Liver (tissue), 9 donors: ENCODE data around the gene RAD51. TPM values are rescaled to one million over a fixed set of nuclear protein-coding genes. Genes with fewer than 3 reads are reported as not detected.

ENCODE experiments used
- DNase-seq: peaks from one replicate; pipeline ENCODE4 v3.0.0-alpha.2; 2017; ENCODE audit warnings: low spot score
- H3K27ac ChIP-seq, 2 donors: one replicate each; pipeline ENCODE4 v1.7.0; 2013; ENCODE audit warnings: inconsistent platforms in 2 of 2, low read length in 2 of 2, control low read depth in 1 of 2, low read depth in 1 of 2, mild to moderate bottlenecking in 1 of 2
- H3K27me3 ChIP-seq, 4 donors: one replicate each; pipeline versions ENCODE4 v1.6.1 to v1.7.0; 2013; ENCODE audit warnings: low read length in 3 of 4, inconsistent platforms in 1 of 4, mild to moderate bottlenecking in 1 of 4, moderate library complexity in 1 of 4; ENCODE audit not compliant: control insufficient read depth in 4 of 4, insufficient read depth in 4 of 4
- H3K36me3 ChIP-seq, 4 donors: one replicate each; pipeline versions ENCODE4 v1.6.1 to v1.7.0; 2013; ENCODE audit warnings: low read length in 3 of 4, mild to moderate bottlenecking in 3 of 4, low read depth in 1 of 4, moderate library complexity in 1 of 4; ENCODE audit not compliant: control insufficient read depth in 4 of 4, insufficient read depth in 3 of 4
- H3K4me1 ChIP-seq, 4 donors: one replicate each; pipeline versions ENCODE4 v1.6.1 to v1.7.0; 2013; ENCODE audit warnings: low read length in 3 of 4, mild to moderate bottlenecking in 3 of 4, moderate library complexity in 1 of 4; ENCODE audit not compliant: control insufficient read depth in 4 of 4, insufficient read depth in 4 of 4
- H3K4me3 ChIP-seq, 3 donors: one replicate each; pipeline versions ENCODE4 v1.6.1 to v1.7.0; 2013; ENCODE audit warnings: low read length in 3 of 3, control low read depth in 1 of 3, low read depth in 1 of 3, mild to moderate bottlenecking in 1 of 3
- H3K9ac ChIP-seq, 2 donors: one replicate each; pipeline ENCODE4 v1.7.0; 2013; ENCODE audit warnings: low read length in 2 of 2, mild to moderate bottlenecking in 2 of 2, moderate library complexity in 2 of 2, control low read depth in 1 of 2, low read depth in 1 of 2
- H3K9me3 ChIP-seq, 4 donors: one replicate each; pipeline versions ENCODE4 v1.6.1 to v1.7.0; 2013; ENCODE audit warnings: low read length in 3 of 4; ENCODE audit not compliant: control insufficient read depth in 4 of 4
- CTCF ChIP-seq: fragments of 150-350 bp; IDR thresholded peaks from 2 replicates; pipeline ENCODE4 v1.5.1; 2017; ENCODE audit warnings: improper control_type of control experiment, low read depth, low read length; ENCODE audit not compliant: missing input control
- EGR1 ChIP-seq, 2 donors: IDR thresholded peaks; 2 replicates each; pipeline ENCODE4 v1.6.1; 2016 to 2018; ENCODE audit warnings: antibody characterized with exemption in 2 of 2, low read depth in 2 of 2
- FOXA1 ChIP-seq: IDR thresholded peaks from 2 replicates; pipeline ENCODE4 v1.6.1; 2016; ENCODE audit warnings: antibody characterized with exemption
- FOXA2 ChIP-seq: IDR thresholded peaks from 2 replicates; pipeline ENCODE4 v1.6.1; 2016; ENCODE audit warnings: antibody characterized with exemption
- GABPA ChIP-seq, 2 donors: IDR thresholded peaks in 1 of 2; conservative IDR thresholded peaks in 1 of 2; 2 replicates each; pipeline ENCODE4 v1.6.1; 2016; ENCODE audit warnings: antibody characterized with exemption in 2 of 2, mild to moderate bottlenecking in 1 of 2, moderate library complexity in 1 of 2
- HNF4A ChIP-seq, 2 donors: conservative IDR thresholded peaks; 2 replicates each; pipeline ENCODE4 v1.6.1; 2016; ENCODE audit warnings: antibody characterized with exemption in 2 of 2, mild to moderate bottlenecking in 2 of 2
- HNF4G ChIP-seq: IDR thresholded peaks from 2 replicates; pipeline ENCODE4 v1.6.1; 2016; ENCODE audit warnings: antibody characterized with exemption
- JUND ChIP-seq, 2 donors: IDR thresholded peaks; 2 replicates each; pipeline ENCODE4 v1.6.1; 2016; ENCODE audit warnings: antibody characterized with exemption in 2 of 2
- NR2F2 ChIP-seq: IDR thresholded peaks from 2 replicates; pipeline ENCODE4 v1.6.1; 2016; ENCODE audit warnings: antibody characterized with exemption
- RAD21 ChIP-seq, 2 donors: IDR thresholded peaks; 2 replicates each; pipeline ENCODE4 v1.6.1; 2016; ENCODE audit warnings: antibody characterized with exemption in 2 of 2, mild to moderate bottlenecking in 2 of 2
- REST ChIP-seq: IDR thresholded peaks from 2 replicates; pipeline ENCODE4 v1.6.1; 2016; ENCODE audit warnings: antibody characterized with exemption, mild to moderate bottlenecking
- SP1 ChIP-seq: IDR thresholded peaks from 2 replicates; pipeline ENCODE4 v1.6.1; 2018; ENCODE audit warnings: antibody characterized with exemption, mild to moderate bottlenecking
- TAF1 ChIP-seq: conservative IDR thresholded peaks from 2 replicates; pipeline ENCODE4 v1.6.1; 2016; ENCODE audit warnings: antibody characterized with exemption, mild to moderate bottlenecking
- ZBTB33 ChIP-seq: IDR thresholded peaks from 2 replicates; pipeline ENCODE4 v1.6.1; 2016; ENCODE audit warnings: antibody characterized with exemption
- WGBS: extraction: QIAGEN DNeasy Blood & Tissue Kit; methylation state at CpG from one replicate; pipeline ENCODE4 v1.1.7; 2013; 5-methylcytosine and 5-hydroxymethylcytosine counted together
- polyA plus RNA-seq, 2 donors: library from polyadenylated mRNA; stranded (reverse) in 1 of 2; unstranded in 1 of 2; fragments of 200-250 nt in 1 of 2; fragments of >200 nt in 1 of 2; fragmentation: Nextera tagmentation in 1 of 2; extraction: Ambion mirVana in 1 of 2; gene quantifications; one replicate each; pipeline versions ENCODE4 v1.2.1 to v1.2.3, GENCODE V29; 2013 to 2015
- total RNA-seq, 2 donors: library from RNA; depleted of rRNA; stranded (reverse); fragments of >200 nt; gene quantifications; one replicate each; pipeline ENCODE4 v1.2.3, GENCODE V29; 2014
- TF ChIP-seq, protein P1 (sequence below): IDR thresholded peaks from 2 replicates; pipeline ENCODE4 v1.6.1; 2016; ENCODE audit warnings: antibody characterized with exemption
- donor health status: healthy.
- donor health status: healthy.
- donor health status: healthy.
- donor health status: healthy.
- donor health status: healthy.

RAD51 gene
- total and polyA plus RNA-seq, 4 donors, result 0.25 to 11.3 (median 0.69) TPM

DNA sequence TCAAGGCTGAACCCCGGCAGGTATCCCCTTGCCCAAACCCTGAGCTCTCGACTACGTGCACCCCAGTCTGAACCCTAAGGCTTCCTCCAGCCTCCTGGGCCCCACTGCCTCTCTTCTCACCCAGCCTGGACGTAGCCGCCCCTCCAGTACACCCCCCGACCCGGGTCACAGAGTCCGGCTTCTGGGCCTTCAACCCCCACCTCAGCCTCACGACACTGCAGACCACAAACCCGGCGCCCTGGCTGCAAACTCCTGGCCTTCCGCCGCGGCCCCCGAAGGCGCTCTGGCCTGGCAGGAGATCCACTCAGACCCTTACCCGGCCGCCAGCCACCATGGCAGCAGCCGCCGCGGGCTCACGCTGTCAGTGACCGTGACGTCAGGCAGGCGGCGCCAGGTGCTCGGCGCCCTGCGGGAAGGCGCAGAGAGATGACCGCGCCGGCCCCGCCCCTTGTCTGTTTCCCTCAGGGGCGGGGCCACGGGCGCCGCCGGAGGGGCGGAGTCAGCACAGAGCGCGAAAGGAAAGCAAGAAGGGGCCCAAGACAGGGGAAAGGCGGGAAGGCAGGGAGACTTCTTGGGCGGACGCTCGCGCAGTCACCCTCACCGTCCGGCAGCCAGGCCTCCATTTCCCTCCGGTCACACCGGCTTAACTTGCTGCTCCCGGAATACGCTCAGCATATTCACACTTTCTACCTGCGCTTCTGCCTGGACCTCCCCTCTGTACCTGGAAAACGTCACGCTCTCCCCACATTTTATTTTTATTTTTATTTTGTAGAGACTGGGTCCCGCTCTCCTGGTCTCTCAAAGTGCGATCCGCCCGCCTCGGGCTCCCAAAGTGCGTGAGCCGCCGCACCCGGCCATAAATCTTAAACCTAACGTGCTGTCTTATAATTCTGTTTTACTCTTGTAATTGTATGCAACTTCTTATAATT is 60.2 kb downstream of the RAD51 start, which contains the start of gene RMDN3 (continued):
- TF ChIP-seq CTCF (no peak), NR2F2 (no peak), HNF4G (no peak), SP1 (peak; percentile 78), TAF1 (no peak)

DNA sequence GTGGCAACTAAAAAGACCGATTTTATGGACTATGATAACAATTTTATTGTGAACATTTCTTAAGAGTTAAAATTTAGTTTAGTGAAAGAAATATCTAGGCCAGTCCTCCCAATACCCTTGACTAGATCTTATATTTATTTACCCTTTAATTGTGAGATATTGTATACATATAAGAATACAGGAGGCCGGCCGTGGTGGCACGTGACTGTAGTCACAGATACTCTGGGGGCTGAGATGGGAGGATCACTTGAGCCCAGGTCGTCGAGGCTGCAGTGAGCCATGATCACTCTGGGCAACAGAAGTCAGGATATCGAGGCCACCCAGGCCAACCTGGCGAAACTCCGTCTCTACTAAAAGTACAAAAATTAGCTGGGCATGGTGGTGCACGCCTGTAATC is 60.8 kb downstream of the RAD51 start:
- peak overlapping the region; percentile 81 for H3K9ac ChIP-seq
- peaks cover 3 to 19% (median 12%) of the 10 kb centered on the region in 4 donors for H3K4me1 ChIP-seq
- WGBS, result 74% methylated on average over 10 of the region's 10 CpGs
- H3K27ac ChIP-seq, result peak overlapping the region; percentile 73 to 74
- DNase-seq, result no peak
- H3K27me3 ChIP-seq, result no peaks in the 10 kb centered on the region
- H3K4me3 ChIP-seq, result peak overlapping the region in 1 of 3 donors; percentile 64
- H3K36me3 ChIP-seq, result peaks cover 0 to 21% (median 14%) of the 10 kb centered on the region in 4 donors
- no peaks in the 10 kb centered on the region for H3K9me3 ChIP-seq
- no peak for TF ChIP-seq FOXA2

GRCh38 chr15:40756938-40757337 is 62.0 kb downstream of the RAD51 start:
- DNase-seq, result no peak
- TF ChIP-seq HNF4A (conservative IDR thresholded peaks at IDR 0.05), result no peak
- no peak for TF ChIP-seq CTCF
- no peak for TF ChIP-seq REST
- TF ChIP-seq ZBTB33, result no peak
- no peak for TF ChIP-seq TAF1
- TF ChIP-seq, protein P1, sequence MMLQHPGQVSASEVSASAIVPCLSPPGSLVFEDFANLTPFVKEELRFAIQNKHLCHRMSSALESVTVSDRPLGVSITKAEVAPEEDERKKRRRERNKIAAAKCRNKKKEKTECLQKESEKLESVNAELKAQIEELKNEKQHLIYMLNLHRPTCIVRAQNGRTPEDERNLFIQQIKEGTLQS, result no peak
- TF ChIP-seq HNF4G, result no peak
- TF ChIP-seq SP1, result no peak
- TF ChIP-seq RAD21 (IDR thresholded peaks at IDR 0.05), result no peak
- no peak for TF ChIP-seq JUND (IDR thresholded peaks at IDR 0.05)
- no peak for TF ChIP-seq GABPA (IDR thresholded peaks at IDR 0.05 in 1 of 2, conservative IDR thresholded peaks at IDR 0.05 in 1 of 2)
- TF ChIP-seq EGR1 (IDR thresholded peaks at IDR 0.05; ENCODE audit: low read depth in 2 of 2), result no peak
- no peak for TF ChIP-seq FOXA1
- TF ChIP-seq FOXA2, result no peak
- TF ChIP-seq NR2F2, result no peak
- Histone ChIP-seq H3K36me3 (peaks cover 0 to 9% (median 4%) of the 10 kb centered on the region in 4 donors), H3K27me3 (no peaks in the 10 kb centered on the region), H3K4me3 (no peak overlapping the region), H3K4me1 (peaks cover 3 to 19% (median 12%) of the 10 kb centered on the region in 4 donors), H3K9ac (no peak overlapping the region), H3K27ac (no peak overlapping the region), H3K9me3 (no peaks in the 10 kb centered on the region)
- 71% methylated on average over 6 of the region's 6 CpGs for WGBS
